GM18867 (cell line): ENCODE results near the gene TLCD3B.
A peak's percentile ranks its signal among the peaks of the same experiment; 100 is the strongest.

Experiments used
- ATAC-seq: cut with Tn5 transposase; IDR thresholded peaks from one replicate; pipeline ENCODE4 v1.9.1; 2021; ENCODE audit warnings: mild to moderate bottlenecking, moderate library complexity; ENCODE audit not compliant: unreplicated experiment

Gene TLCD3B

DNA sequence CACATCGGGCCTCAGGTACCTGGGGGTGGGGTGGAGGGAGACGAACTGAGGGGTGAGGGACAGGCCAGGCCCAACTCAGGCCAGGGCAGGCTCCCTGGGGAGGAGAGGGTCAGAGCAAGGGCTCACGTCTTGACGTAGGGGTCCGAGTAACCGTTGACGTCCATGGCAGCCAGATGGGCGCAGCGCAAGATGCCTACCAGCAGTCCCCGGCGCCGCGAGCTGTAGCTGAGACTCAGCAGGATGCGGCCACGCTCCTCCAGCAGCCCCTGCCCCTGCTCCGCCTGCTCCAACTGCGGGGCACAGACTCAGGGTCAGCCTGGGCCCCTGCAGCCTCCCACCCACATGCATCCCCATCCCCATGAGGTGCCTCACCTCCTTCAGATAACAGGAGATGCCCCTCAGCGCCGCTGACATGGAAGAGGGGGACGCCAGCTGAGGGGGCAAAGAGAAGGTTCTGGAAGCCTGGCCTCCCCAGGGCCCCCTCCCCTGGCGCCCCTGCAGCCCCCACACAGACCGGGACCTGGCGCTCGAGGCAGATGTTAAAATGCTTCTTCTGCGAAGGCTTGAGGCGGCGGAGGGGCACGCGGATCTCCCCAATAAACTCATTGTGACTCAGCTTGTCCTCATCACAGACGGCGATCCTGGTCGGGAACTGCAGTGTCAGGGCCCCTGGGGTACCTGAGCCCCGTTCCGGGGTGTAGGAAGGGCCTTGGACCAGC is 24.3 kb downstream of the TLCD3B start:
- no peak for ATAC-seq

DNA sequence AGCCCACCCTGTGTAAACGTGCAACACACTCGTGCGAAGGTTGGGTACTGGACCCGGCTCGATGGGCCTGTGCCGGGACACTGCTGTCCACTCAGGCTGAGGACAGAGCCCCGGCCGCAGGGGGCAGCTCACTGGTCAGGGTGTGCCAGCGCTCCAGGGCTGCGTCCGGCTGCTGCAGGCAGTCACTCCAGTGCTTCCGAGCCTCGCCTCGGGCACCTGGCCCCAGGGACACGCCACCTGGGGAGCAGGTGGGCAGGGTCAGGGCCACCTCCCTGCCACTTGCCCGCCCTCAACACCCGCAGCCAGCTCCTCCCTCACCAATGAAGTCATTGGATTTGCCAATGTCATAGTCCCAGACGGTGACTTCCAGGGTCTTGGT is 25.0 kb downstream of the TLCD3B start:
- ATAC-seq, result no peak

DNA sequence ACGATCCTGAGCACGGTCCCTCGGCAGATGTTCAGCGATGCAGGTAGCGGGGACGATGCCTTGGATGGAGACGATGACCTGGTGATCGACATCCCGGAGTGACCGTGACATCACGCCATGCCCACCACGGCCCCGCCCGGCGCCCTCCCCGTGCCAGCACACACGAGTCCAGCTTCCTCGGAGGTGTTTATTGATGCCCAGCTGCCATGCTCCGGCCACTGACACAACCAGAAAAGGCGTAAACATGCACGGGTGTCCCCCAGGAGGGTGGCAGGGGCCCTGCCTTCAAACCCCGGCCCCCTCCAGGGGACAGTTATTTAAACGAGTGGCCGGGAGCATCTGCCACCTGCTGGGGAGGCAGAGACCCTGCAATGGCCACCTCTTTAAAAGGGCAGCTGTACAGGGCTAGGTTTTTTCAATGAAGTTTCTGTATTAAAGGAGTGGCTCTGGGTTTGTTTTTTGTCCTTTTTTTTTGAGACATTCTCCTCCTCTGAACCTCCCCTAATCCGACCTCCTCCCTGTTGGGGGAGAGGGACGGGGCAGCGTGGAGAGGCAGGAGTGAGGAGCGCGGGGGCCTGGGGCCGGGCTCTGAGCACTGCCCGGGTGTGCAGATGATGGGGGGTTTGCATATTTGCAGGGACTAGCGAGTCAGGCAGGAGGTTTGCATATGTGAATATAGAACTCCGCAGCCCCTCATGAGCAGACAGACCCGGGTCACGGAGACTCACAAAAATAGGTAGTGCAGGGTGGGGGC is 25.6 kb downstream of the TLCD3B start:
- ATAC-seq, result no peak

DNA sequence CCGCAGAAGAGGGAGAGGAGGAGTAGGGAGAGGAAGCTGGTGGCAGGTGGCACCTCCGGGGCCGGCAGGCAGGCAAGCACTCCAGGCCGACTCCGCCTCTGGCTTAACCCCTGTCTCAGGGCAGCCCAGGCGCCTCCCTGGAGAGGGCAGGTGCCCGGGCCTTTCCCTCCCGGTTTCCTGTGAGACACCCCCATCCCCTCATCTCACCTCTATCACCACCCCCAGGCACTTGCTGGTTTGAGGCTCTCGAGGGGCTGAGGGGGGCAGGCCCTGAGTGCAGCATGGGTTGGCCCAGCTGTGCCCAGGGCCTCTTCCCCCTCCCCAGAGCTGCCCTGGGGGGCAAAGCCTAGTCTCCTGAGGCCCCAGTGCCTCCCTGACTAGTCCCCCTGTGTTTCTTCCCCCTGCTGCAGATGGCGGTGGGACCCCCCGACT is 26.2 kb downstream of the TLCD3B start:
- no peak for ATAC-seq

DNA sequence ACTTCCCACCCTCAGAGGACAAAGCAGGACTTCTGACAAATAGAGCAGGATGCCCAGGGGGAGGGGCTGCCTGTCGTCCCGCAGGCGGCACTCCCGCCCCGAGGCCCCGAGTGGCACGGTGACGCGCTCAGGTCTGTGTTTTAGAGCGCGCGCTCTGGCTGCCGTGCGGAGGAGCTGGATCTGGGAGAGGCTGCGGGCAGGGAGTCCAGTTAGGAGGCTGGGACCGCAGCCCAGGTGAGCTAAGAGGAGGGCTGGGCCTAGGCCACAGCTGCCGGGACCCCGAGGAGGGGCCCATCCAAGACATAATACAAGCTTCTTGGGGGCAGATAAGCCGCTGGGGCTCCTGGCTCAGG is 26.7 kb downstream of the TLCD3B start:
- ATAC-seq, result no peak

DNA sequence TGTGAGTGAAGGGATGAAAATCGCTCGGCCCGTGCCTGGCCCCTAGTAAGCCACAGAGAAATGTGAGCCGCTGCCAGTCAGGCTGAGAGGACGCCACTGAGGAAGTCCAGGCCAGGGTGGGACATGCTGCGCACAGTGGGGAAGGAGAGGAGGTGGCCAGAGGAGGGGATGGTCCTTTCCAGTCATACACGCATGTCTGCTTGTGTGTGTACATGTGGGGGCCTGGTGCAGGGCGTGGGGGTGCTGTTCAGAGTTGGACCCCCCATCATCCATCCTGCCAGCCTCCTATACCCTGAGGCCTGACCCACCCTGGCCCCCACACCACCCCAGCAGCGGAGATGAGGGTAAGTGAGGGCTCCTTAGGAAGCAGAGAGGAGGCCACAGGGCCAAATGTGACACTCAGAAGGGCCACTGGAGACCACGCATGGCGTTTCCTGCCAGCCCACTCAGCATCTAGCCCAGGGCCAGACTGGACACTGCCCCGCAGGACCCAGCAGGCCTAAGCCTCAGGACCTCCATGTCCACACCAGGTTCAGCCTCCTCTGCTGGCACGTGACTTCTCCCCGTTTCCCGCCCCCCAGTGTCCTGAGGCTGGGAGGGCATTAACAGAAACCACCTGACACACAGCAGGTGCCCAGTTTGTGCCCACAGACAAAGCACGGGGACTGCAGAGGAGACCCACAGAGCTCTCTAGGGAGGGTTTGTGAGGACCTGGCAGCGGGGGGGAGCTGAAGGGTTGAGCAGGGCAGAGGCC is 27.2 kb downstream of the TLCD3B start:
- no peak for ATAC-seq

DNA sequence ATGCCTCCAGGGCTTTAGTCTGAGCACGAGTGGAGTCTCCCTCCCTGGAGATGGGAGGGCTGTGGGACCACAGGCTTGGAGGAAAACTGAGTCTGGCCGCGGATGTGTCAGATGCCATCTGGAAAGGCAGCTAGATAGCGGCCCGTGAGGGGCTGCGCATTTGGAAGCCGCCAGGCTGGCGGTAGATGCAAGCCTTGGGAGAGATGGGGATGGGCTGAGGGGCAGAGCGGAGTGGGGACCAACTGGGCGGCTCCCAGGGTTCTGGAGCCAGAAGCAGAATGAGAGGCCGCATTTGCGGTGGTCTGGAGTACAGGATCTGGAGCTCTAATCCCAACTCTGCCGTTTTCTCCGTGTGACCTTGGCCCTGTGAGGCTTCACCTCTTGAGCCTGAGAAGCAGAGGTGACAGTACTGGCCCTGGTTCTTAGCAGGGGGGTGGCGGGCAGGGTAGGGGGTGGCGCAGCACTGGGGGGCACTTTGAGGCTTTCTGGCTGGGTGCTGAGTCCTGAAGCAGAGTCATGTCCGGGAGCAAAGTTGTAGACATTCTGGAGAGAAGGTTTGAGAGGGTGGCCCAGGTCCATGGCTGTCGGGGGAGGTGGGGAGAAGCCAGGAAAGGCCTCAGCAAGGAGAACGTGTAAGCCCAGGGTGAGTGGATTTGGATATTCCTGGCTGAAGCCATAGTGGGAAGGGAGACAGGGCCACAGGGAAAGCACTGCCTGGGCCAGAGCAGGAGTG is 28.3 kb downstream of the TLCD3B start:
- ATAC-seq, result no peak

DNA sequence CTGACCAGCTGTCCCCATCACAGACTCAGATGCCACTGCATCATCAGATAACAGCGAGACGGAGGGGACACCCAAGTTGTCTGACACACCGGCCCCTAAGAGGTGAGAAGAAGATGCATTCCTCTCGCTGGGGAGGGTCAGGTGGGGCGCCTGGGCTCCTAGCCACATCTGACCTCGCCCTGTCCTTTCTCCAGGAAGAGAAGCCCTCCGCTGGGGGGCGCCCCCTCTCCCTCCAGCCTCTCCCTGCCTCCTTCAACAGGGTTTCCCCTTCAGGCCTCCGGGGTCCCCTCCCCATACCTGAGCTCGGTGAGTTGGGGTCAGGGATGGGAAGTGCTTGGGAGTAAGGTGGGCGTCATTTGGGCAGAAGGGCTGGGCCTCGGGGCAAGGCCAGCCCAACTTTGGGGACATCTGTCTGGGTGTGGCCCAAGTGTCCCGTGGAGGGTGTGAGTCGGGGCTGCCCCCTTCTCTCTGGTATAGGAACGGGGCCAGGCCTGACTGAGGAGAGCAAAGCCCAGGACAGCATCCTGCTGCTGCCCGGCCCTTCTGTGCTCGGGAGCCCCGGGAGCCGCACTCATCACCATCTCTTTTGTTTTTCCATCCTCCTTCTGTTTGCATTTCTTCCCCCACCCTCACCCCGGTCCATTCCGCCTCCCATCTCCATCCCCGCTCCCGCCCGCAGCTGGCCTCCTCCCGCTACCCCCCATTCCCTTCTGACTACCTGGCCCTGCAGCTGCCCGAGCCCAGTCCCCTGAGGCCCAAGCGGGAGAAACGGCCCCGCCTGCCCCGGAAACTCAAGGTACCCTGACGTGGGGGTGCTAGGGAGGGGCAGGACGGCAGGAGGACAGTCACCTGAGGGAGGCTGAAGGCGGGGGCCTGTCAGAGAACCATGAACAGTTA is 30.1 kb downstream of the TLCD3B start:
- ATAC-seq, result no peak

DNA sequence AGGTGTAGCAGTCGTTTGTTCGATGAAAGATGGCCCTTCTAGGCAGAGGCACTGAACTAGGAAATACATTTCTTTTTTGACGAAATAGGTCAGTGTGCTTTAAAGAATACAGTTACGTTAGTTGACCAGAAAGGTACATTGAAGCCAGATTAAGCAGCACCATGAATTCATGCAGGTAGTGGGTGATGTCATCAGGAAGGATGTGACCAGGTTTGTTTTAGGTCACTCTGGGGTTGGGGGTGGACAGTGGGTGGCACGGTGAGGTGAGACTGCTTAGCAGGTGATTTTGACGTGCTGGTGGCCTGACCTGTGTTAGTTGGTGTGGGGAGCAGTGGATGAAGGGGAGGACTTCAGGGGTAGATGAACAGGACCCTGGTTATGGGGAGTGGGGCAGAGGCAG is 31.5 kb downstream of the TLCD3B start:
- no peak for ATAC-seq

DNA sequence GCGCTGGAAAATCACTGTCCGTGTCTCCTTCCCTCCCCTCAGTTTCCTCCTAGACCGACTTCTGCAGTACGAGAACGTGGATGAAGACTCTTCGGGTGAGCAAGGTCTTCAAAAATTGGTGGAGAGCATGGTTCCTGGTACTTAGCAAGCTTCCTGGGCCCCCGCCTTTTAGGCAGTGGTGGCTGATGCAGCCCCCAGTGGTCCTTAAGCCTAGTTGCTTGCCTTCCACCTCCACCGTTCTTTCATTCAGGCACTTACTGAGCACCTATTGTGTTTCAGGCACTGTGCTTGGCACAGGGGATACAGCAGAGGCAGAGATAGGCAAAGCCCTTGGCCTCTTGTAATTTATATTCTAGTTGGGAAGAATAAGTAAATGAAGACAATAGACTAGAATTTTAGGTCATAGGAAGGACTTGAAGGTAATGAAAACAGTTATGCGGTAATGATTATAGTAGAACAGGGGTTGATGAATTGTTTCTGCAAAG is 34.3 kb downstream of the TLCD3B start:
- no peak for ATAC-seq

DNA sequence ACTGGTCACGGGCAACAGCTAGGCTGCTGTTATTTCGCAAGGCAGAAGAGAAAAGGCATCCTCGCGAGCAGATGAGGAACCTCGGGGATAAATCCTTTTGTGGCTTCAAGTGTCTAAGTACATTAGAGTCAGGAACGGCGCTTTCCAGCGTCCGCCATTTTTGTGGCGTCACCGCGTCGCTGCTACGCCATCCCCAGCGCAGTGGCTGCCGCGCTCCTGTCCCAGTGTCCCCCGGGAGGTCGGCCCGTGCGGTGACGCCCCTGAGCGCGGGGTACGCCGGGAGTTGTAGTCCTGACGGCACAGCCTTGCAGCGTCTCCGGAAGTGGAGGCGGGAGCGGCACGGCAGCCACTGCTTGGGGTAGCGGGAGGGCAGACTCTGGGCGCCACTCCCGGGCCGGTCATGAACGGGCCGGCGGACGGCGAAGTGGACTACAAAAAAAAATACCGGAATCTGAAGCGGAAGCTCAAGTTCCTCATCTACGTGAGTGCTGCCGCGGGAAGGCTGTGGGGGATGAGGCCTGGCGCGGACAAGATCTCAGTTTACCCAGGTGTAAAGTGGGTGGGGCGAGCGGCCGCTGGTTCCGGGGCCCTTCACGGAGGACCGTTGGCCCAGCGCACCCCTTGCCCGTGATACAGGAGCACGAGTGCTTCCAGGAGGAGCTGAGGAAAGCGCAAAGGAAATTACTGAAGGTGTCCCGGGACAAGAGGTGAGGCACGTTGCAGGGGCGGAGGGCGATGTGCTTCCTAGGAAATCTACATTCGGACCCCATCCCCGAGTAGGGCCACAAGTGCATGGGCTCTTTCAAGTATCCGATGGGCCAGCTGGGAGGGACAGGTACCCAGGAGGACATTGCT is 34.9 kb downstream of the TLCD3B start, which contains the start of gene INO80E:
TSS of gene INO80E (plus strand) at position 331 of the 855 bp plus-strand sequence. CDS start at position 401, 70 bp downstream.
- peak; percentile 92 for ATAC-seq

DNA sequence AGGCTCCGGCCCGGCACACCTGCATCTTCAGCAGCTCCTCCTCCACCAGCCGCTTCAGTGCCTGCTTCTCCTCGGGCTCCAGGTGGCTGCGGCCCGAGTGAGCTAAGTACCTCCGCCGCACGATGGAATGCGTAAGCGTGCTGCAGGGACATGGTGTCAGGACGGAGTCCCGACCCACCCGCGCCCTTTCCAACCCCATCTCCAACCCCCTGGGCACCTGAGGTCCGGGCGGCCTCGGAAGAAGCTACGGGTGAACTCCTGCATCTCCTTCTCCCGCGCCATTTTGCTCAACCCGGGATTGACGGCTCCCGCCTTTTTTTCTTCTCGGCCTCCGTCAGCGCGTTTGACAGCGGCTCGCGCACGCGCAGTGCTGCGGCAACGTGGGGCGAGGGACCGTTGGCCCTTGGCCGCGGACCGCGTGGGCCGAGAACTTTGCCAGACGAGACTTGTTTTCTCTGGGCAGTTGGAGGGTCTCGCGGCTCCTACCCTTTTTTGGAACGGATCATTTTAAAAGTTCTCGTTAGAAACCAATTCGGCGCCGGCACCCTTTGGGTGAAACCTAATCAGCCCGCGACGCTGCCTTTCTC is 35.7 kb downstream of the TLCD3B start, which contains the start of gene HIRIP3:
TSS of gene HIRIP3 (minus strand) at position 294 of the 587 bp plus-strand sequence. CDS start at position 282, 12 bp downstream.
- peak; percentile 52 for ATAC-seq

DNA sequence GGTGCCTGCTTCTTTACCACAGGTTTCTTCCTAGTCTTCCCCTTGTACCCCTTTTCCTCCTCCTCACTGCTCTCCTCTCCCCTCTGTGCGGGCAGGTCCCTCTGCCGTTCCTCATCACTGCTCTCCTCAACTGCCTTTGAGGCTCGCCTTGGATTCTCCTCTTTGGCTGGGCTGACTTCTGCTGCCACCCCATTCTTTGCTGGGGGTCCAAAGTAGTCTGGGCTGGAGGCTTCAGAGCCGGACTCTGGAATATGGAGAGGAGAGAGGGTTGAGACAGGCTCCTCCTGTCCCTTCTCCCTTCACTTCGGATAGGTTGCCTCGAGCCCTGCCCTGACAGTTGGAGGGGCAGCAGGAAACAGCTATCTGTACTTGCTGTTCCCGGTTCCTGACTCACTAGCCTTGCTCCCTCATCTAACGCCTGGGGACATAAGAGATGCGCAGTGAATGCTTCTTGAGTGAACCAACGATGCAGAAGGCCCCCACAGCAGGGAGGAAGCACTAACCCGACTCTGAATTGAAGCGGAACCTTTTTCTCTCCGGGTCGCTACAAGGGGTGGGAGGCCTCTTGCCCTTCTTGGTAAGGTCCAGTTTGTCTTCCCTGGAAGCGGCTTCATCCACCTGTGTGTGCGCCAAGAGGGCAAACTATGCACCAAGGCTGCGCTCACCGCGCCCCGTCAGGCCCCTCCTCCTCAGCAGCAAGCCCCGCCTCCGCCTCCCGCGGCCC is 36.3 kb downstream of the TLCD3B start:
- ATAC-seq, result peak; percentile 37

DNA sequence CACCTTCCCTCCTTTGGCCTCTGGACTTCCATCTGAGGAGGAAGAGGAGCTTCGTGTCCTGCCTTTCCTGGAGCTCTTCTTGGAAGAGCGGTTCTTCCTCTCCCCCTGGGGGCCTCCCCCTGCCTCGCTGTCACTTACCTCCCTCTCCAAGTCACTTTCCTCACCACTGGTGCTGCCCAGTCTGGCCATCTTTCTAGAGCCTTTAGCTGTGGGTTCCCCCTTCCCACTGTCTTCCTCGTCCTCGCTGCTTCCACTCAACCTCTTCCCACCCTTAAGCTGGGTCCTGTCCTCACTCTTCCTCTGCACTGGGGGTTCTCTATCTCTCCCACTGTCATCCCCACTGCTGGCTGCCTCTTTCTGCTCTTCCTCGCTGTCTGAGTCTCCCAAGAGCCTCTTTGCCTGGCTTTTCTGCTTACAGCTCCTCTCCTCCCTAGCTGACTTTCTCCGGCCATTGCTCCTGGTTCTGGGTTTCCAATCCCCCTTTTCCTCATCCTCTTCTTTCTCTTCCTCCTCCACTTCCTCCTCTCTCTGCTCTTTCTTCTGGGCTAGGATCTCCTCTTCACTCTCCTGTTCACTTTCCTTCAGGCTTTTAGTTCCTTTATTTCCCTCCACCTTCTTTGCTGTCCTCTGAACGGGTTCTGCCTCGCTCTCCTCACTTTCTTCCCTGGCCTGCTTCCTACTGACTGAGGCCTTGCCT is 37.0 kb downstream of the TLCD3B start:
- no peak for ATAC-seq

DNA sequence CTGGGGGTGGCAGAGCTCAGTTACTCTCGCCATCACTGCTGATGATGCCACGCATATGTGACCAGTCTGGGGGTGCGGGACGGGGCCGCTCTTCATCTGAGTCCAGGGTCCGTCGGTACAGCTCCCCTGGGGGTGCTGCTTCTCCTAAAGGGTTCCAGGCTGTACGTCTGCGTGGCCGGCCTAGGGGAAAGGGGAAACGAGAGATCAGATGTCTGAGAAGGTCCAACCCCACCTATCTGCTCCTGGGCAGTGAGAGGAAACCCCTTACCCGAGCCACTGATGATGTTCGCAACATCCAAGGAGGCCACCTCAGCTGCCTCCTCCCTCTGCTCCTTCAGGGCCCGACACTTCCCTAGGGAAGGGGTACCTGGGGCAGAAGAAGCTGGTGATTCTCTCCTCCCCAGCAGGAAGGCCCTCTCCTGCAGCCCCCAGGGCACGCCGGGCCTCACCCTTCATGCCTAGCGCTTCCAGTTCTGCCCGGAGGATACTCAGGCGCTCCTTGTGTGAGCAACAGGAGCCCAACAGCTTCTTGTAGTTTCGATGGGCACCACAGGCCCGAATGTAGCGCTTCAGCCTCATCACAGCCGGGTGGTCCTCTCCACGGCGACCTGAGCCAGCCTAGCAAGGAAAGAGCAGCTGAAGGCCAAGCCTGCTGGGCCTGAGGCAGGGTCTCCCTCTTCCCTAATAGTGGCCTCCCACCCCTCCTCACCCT is 37.7 kb downstream of the TLCD3B start:
- no peak for ATAC-seq

DNA sequence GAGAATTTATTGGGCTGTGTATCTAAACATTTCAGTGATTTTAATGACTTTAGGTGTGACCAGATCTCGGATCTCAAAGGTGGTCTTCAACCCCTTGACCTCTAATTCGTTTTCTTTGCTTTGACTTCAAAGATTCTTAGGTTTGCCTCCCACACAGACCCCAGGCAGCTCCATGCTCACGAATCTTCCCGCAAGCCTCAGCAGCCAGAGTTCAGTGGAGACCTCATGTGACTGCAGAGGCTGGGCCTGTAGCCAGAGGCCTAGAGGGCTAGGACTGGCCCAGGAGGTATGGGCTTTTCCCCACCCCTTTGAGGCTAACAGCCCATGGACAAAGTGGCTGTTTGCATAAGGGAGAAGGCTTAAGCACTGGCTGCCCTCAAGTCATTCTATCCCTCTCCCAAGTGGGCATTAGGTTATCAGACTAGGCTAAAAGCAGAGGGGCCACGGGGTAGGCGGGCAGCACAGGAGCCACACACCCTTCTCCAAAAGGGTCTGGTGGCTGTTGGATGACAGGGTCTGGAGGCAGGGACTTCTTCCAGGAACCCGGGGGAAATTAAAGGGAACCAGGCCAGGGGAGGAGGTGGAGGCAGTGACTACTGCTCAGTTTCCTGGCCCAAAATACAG is 38.6 kb downstream of the TLCD3B start:
- no peak for ATAC-seq
